Head of caudate nucleus (tissue), 42 donors: Measurements from ENCODE around the gene DGUOK.
"Not testable (repeated sequence)": the region's sequence is repeated elsewhere in the genome, so short reads cannot be mapped to it uniquely, and the experiment has no call there.

ENCODE experiments used
- DNase-seq, 42 donors: peaks; one replicate each; pipeline versions ENCODE4 v3.0.0 to v3.0.0-alpha.2; 2020 to 2021; ENCODE audit warnings: mixed read lengths in 7 of 42
- intact Hi-C: fragments of 100-400 bp; cut with DNase I; formaldehyde crosslinking; loops from one replicate; pipeline ENCODE4 v1.15.0; 2022

Gene DGUOK

DNA sequence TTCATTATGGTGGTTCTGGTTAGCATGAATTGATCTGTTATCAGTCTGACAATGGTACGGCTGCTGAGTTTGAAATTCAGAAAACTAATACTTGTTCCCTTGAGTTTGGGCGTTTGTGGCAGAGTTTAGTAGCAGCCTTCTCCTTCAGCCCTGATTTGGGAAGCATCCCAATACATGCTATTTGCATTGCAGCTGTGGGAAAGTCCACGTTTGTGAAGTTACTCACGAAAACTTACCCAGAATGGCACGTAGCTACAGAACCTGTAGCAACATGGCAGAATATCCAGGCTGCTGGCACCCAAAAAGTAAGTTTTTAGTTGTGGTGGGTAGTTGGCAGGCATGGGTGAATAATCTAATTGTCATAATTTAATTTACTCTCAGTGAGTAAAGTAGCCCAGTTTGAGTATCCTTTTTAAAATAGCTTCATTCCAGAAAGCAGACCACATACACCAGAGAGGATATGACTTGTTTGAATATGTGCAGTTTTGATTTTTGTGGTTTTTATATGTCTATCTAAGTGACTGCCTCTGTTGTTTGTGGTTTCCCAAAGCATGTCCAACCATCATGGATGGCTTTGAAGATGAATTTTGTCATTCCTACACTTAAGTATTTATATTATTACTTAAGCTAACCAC, 12.2 kb downstream of the DGUOK start:
- DNase-seq: no peak
- intact Hi-C loops: no loop called here

DNA sequence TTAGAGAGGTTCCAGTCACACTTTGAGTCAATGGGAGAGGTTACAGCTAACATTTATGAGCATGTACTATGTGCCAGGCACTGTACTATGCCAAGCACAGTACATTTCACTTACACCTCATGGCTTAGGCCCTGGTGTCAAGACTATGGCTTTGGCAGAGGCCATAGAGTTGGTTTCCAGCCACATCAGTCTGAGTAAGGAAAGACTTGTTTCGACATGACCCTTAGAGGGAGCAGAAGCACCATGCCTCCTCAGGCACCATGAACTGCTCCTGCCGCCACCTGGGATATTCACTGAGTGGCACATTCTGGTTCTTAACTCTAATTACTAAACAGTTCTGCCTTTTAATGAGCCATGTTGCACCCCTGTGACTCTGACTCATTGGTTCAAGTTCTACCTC, 12.7 kb downstream of the DGUOK start:
- intact Hi-C loops: no loop called here
- peak in 20 of 42 donors; percentile 13 to 70 (median 37) for DNase-seq

- DNase-seq, intact Hi-C loops: not testable (repeated sequence)
Observed at GRCh38 chr2:73940066-73940465, 13.4 kb downstream of the DGUOK start.

- no peak for DNase-seq
- intact Hi-C loops: no loop called here
Observed at GRCh38 chr2:73942664-73943063, 16.0 kb downstream of the DGUOK start.

GRCh38 chr2:73944714-73945113, 18.0 kb downstream of the DGUOK start:
- peak in 7 of 42 donors; percentile 13 to 51 (median 21) for DNase-seq
- intact Hi-C loops: no loop called here

DNA sequence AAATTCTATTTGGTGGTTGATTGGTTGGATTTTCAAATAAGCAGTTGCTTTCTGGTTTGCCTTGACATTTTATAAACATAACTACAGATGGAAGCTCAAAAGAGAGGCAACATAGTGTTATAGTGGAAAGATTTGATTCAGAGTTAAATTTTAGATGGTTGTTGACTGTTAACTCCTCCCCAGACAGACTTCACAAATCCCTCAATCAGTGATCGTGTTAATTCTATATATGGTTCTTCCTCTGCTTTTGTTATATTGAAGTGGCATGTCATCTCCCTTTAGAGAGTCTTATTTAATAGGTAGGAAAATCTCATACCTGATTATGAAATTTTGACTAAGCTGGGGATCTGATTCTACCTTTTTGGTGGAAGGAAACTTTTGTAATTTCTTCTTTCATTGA, 19.5 kb downstream of the DGUOK start:
- intact Hi-C loops: no loop called here
- no peak for DNase-seq

GRCh38 chr2:73946666-73947065, 20.0 kb downstream of the DGUOK start:
- intact Hi-C loops: no loop called here
- no peak for DNase-seq

- intact Hi-C loops: no loop called here
- DNase-seq: no peak
Observed at GRCh38 chr2:73947412-73948018, 20.8 kb downstream of the DGUOK start.

- DNase-seq: no peak
- intact Hi-C loops: no loop called here
Observed at GRCh38 chr2:73949802-73950201, 23.1 kb downstream of the DGUOK start.

- intact Hi-C loops: no loop called here
- peak in 23 of 42 donors; percentile 14 to 81 (median 38) for DNase-seq
Observed at GRCh38 chr2:73952499-73953446, 26.1 kb downstream of the DGUOK start.

DNA sequence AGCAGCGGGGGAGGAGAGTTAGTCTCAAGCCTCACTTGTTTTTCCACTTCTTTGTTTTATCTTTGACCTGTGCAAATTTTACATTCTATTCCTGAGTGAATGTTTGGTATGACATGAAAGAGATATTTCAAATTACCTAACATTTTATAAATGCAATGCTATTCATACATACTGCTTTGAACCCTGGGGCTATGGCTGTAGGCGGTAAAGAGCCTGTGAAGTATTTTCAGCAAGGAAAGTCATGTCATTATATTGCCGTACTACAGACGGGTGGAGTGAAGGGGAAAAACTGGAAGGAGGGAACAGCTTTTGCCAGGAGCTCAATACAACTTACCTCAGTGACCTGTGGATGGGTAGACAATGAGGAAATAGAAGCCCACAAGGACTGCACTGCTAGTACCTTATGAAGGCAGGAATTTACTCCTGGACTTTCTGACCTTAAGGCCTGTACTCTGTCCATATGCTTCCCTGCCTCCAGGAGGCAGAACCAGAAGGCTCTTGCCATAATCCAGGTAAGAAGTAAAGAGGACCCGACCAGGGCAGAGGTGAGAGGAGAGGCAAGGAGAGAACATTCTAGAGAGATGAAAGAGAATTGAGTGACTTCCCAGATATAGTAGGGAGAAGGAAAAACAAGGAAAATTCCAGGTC, 29.7 kb downstream of the DGUOK start:
- peak in 4 of 42 donors; percentile 17 to 42 (median 28) for DNase-seq
- intact Hi-C loops: no loop called here

- DNase-seq: no peak
- intact Hi-C loops: no loop called here
Observed at GRCh38 chr2:73961274-73961673, 34.6 kb downstream of the DGUOK start.

GRCh38 chr2:73961823-73962615, 35.3 kb downstream of the DGUOK start:
- no peak for DNase-seq
- intact Hi-C loops: no loop called here

DNA sequence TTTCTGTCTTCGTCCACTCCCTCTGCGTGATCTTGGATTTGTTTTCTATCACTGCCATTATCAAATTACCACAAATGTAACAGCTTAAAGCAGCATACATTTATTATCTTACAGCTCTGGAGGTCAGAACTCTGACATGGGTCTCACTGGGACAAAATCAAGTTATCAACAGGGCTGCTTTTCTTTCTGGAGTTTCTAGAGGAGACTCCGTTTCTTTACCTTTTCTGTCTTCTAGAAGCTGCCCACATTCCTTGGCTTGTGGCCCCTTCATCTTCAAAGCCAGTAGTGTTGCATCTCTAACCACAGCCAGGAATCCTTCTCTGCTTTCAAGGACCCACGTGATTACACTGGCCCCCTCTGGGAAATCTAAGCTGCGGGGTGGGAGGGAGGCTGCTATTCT, 36.1 kb downstream of the DGUOK start:
- DNase-seq: no peak
- intact Hi-C loops: no loop called here

- DNase-seq: no peak
- intact Hi-C loops: no loop called here
Observed at GRCh38 chr2:73963385-73964120, 36.9 kb downstream of the DGUOK start.

DNA sequence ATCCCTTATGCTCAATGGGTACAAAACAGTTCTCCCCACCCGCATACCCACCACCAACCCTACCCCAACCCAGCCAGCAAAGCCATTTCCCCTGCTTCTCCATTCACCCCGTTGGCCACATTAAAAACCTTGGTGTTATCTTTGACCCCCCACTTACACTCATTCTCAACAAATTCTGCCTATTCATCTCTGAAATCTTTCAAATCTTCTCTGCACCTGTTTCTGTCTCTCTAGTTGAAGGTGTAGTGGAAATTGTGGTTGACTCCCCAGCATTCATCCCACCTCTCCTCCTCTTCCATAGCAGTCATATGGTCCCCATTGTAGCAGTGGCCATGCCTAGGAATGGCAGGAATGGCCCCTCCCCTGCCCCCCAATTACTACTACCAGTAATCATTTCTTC, 37.5 kb downstream of the DGUOK start:
- no peak for DNase-seq
- intact Hi-C loops: no loop called here

GRCh38 chr2:73965053-73965452, 38.4 kb downstream of the DGUOK start:
- intact Hi-C loops: no loop called here
- no peak for DNase-seq

GRCh38 chr2:73968357-73968937, 41.8 kb downstream of the DGUOK start:
- no peak for DNase-seq
- intact Hi-C loops: no loop called here
